DMS153 treated with DMSO at 0.1 percent for 48 hours (cell line): ENCODE results near the gene CSTA.

Source experiments
- DNase-seq: peaks from one replicate; lab custom pipeline; 2025; ENCODE audit not compliant: unreplicated experiment; lab: John Stamatoyannopoulos, UW

The CSTA gene

DNA sequence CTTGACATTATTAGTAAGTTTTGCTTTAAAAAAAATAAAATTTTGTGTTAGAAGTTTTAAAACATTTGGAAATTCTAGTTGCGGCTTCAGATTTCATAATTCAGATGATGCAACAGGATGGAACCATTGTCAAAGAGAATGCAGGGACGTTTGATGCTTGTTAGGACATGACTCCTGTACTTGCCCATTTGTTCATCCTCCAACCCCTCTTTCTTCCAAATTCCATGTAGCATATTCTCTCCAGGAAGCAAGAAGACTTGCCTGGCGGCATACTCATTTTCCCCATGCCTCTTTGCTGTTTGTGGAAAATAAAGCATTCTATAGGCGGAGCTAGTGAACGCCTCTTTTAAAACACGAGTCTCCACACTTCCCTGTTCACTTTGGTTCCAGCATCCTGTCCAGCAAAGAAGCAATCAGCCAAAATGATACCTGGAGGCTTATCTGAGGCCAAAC is at the start of gene CSTA:
Gene CSTA (plus strand): TSS at position 378 of the 453 bp plus-strand sequence. CDS start 45 bp downstream, at position 423.
- no peak for DNase-seq

- DNase-seq, result no peak
Measured at GRCh38 chr3:122281891-122282290, 43.2 kb upstream of the CSTA start.

GRCh38 chr3:122283796-122284445 is 41.1 kb upstream of the CSTA start:
- DNase-seq, result no peak

GRCh38 chr3:122284486-122284885 is 40.6 kb upstream of the CSTA start:
- DNase-seq, result no peak

- no peak for DNase-seq
Measured at GRCh38 chr3:122294359-122294758, 30.7 kb upstream of the CSTA start.

DNA sequence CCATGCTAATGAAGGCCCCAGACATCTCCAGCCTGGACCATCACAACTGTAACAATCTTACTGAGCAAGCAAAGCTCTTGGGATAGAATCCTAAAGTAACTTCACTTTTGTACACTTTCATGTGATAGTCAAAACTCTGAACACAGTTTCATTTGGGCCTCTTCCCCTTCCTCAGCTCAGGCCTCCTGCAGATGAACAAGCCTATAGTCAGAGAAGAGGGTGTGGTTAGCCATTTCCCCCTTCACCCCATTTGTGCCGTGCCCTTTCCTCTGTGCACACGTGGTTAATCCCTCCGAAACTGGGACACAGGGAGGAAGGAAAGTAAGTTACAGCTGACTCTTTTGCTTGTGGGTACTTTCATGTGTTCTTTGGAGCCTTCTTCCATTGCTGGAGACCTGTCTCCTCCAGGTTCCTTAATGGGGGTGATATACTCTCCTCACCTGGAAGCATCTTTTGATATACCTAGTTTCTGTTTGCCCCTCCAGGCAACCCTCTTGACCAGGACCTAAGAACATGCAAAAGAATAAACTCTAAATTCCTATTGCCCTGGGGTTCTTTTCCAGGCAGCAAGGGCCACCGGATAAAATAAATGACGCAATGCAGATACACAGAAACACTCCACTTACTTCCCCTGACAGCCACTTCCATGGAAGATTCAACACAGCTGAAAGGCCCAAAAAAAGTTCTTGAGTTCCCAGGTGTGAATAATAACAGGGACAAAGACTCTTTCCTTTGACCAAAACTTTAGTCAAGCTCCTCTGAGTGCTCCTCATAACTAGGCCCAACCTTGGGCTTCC is 29.6 kb upstream of the CSTA start:
- no peak for DNase-seq

DNA sequence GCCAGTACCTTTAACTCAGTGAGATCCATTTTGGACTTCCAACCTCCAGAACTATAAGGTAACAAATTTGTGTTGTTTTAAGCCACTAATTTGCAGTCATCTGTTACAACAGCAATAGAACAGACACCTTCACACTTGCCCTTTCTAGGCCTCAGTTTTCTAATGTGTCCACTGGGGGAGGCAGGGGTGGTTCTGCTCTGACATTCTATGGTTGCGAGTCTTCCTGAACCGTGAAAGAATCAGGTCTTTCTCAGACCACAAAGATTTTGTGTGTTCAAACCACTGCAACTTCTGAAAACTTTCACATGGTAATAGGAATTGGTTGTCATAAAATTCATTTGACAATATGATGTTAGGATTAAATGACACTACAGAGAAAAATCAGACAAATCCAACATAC is 26.8 kb upstream of the CSTA start:
- no peak for DNase-seq

- no peak for DNase-seq
Measured at GRCh38 chr3:122299215-122299614, 25.8 kb upstream of the CSTA start.

- no peak for DNase-seq
Measured at GRCh38 chr3:122299872-122300460, 25.1 kb upstream of the CSTA start.

- DNase-seq, result no peak
Measured at GRCh38 chr3:122301063-122301462, 24.0 kb upstream of the CSTA start.

DNA sequence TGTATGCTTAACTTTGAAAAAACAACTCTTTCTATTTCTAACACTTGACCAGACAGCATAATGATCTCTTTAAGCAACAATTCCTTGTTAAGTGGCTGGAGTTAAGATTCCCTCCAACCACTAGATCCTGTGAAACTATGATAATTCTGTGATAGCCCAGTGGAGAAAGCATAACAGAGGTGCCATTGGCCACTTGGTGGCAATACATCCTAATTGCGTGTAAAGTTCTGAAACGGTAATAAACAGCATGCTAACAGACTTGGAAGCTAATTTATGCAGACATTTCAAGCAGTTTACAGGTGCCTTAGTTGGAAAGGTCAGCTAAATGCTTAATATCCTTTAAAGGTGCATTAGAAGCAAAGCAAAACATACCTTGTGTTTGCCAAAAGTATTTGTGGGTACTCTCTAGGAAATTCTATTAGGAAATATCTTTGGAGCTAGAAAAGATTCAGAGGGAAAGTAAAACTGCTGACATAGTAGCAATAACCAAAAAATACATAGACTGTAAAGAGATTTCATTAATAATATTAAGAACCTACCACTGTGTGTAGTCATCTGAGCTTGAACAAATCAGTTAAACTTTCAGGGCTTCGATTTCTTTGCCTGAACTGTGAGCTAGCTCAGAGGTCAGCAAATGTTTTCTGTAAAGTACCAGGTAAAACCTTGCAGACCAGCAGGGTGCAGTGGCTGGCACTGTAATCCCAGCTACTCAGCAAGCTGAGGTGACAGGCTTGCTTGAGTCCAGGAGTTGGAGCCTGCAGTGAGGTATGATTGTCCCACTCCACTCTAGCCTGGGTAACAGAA is 19.0 kb upstream of the CSTA start:
- DNase-seq, result no peak

DNA sequence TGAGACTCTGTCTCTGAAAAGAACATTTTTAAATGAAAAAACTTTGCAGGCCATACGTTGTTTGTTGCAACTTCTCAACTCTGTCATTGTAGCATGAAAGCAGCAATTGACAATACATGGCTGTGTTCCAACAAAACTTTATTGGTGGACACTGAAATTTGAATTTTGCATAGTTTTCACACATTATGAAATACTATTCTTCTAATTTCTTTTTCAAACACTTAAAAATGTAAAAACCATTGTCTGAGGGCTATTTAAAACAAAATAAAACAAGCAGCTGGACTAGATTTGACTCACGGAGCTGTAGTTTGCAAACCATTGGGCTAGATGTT is 18.5 kb upstream of the CSTA start:
- no peak for DNase-seq

- no peak for DNase-seq
Measured at GRCh38 chr3:122307094-122307687, 17.9 kb upstream of the CSTA start.

DNA sequence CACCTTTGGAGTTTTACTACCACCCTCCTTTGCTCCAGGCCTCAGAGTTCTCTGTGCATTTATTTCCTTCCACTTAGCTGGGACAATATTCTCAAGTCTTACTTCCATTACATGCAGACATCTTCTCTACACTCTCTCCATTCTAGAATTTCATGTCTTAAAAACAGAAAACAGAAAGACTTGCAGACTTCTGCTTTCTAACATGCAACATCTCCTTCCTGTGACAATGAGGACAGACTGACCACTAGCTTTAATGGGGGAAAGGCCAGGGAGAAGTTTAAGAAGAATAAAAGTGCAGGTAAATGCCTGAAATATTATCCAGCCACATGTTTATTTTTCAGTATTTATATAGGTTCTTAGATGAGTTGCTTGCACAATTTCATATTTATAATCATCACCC is 17.1 kb upstream of the CSTA start:
- no peak for DNase-seq

DNA sequence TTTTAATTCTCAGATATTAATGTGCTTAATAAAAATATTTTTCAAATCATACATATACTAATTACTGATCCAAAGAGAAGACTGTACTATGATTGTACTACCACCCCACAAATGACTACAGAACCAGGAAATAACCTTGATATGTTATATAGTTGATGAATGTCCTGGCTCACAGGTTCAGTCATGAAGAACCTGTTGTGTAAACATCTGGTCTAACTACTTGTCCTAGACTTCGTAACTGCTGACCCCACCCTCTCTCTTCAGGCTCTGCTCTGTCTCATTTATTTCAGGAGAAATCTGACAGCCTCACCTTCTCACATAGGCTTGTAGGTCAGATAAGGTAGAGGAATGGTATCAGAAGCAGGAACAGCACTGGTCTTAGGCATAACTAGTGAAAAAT is 14.7 kb upstream of the CSTA start:
- no peak for DNase-seq

DNA sequence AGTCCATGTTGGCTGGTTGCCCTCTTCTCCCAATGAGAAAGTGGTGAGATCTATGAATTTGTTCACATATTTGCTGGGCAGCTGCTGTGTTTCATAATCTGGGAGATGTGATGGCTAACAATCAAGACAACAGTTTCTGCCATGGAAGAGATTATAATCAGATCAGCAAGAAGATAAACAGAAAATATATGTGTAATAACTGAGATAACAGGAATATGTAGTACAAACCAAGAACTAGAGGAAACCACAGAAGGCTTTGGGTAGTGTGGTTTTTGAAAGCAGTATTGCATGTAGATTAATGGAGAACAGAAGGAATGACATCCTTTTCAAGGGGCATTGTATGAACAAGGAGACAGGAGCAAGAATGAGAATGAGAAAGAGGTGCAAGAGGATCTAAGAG is 12.2 kb upstream of the CSTA start:
- DNase-seq, result no peak

DNA sequence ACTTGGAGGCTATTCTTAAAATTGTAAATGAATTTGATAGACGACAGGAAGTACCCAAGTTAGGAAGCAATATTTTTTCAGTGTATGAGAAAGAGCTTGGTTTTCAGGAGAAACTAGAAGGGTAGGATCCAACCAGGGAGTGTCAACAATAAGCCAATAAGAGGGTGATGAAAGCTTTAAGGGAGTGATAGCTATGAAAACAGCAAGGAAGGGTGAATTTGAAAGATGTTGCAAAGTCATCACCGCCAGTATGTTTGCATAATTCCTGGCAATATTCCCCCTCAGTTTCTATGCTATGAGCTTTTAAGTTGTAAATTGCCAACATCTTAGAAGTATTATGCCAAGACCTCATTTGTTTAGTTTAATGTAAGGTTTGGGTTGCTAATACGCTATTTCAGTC is 11.8 kb upstream of the CSTA start:
- no peak for DNase-seq

DNA sequence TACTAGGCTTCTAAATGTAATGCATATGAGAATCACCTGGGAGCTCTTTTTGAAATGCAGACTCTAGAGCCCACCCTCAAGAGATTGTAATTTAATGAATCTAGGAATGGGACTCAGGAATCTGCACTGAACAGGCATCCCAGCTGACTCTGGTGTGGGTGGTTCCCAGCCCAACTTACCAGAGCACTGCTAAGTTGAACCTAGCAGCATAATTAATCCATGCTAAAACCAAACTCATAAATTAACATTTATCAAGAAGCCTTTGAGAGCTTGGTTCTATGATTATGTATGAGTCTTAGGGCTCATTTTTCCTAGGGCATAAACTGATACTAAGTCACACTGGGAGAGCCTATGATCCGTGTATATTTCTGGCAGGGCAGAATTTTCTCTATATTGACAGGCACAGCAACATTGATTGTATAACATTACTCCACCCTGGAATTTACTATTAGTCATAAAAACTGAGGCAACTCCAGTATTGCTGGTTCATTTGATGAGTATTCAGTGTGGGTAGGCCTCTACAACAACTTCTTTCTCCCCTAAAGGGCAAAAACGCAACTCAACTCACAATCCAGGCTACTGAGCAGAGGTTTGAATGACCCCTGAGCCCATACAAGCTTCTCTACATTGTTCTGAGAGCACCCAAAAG is 10.7 kb upstream of the CSTA start:
- no peak for DNase-seq

- no peak for DNase-seq
Measured at GRCh38 chr3:122315619-122316018, 9.4 kb upstream of the CSTA start.

DNA sequence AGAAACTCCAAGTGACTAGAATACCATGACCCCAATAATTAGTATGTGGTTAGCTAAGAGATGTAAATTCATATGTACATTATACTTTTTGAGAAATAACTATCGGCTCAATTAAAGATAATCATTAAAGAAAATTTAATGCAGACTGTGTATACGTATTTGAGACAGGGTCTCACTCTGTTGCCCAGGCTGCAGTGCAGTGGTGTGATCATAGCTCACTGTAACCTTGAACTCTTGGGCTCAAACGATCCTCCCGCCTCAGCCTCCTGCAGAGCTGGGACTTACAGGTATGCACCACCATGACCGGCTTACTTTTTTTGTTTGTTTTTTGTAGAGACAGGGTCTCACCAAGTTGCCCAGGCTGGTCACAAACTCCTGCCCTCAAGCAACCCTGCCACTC is 8.7 kb upstream of the CSTA start:
- no peak for DNase-seq

DNA sequence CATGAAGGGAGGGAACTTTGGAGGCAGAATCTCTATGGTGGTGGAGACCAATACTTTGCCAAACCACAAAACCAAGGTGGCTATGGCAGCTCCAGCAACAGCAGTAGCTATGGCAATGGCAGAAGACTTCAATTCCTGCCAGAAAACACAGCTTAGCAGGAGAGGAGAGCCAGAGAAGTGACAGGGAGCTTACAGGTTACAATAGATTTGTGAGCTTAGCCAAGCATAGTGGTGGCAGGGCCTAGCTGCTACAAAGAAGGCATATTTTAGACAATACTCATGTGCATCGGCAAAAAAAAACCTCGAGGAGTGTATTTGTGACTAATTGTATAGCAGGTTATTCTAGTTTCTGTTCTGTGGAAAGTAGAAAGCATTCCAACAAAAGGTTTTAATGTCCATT is 6.4 kb upstream of the CSTA start:
- no peak for DNase-seq
